Measurements from ENCODE around the gene WDCP. TPM values are rescaled to one million over a fixed set of nuclear protein-coding genes. Genes with fewer than 3 reads are reported as not detected.

Gene WDCP
- total and polyA plus RNA-seq, 10 of the 15 experiments (the other 5 are each of a cell fraction or from before 2014, with no cell fraction given): 5.5 to 21.3 (median 13.2) TPM

DNA sequence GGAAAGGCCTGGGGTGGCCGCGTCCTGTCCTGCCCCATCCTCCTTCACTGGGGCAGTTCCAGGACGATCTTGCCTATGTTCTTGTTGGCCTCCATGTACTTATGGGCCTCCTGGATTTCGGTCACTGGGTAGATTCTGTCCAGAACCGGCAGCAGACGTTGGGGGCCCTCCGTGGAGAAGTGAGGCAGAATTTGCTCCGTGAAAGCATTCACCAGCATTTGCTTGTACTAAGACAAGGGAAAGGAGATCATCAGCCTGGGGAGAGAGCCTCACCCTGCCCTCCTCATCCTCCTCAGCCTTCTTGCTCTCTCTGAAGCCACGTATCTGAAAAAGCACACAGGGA, 30.3 kb upstream of the WDCP start:
- in situ Hi-C loops (cut with MboI) (no loop called here), intact Hi-C loops (cut with micrococcal nuclease; ENCODE audit: unreplicated experiment) (loop anchor here (2.0 kb wide), 1 partner anchor 151 kb away; the partner anchor contains the start of gene ATAD2B)
- H3K36me3 ChIP-seq (ENCODE audit: control insufficient read depth in 2 of 2, insufficient read depth in 2 of 2, low read length in 1 of 2): no peaks in the 10 kb centered on the region; a peak in 1 of 4 replicates
- ChIA-PET POLR2A (interaction anchor here (1.6 to 2.0 kb wide), 2 partner anchors 30 to 151 kb away, joined by 12 to 16 read pairs; partner anchors contain the start of genes ATAD2B and WDCP), RAD21 (ENCODE audit: unreplicated experiment) (interaction anchor here (1.0 to 2.6 kb wide), 4 partner anchors 108 to 252 kb away, joined by 3 to 45 read pairs (median 10); partner anchors contain the start of gene ATAD2B), CTCF (interaction anchor here (2.0 to 3.8 kb wide), 2 partner anchors 151 to 253 kb away, joined by 13 to 34 read pairs; partner anchors contain the start of gene ATAD2B), SMC1A (ENCODE audit: uncharacterized antibody, unreplicated experiment) (interaction anchor here (0.8 to 4.0 kb wide), 3 partner anchors 149 to 254 kb away, joined by 3 to 24 read pairs (median 5); partner anchors contain the start of gene ATAD2B)
- no TSS peak for BruUV-seq (replicated peaks)
- H3K27ac ChIP-seq (ENCODE audit: control insufficient read depth, insufficient read depth): no peak overlapping the region
- peak overlapping the region; percentile 78 for H2AFZ ChIP-seq (ENCODE audit: control insufficient read depth, low read depth, low read length)
- FAIRE-seq (no peak), ATAC-seq (no peak), DNase-seq (ENCODE audit: low read depth, low spot score) (no peak)
- TF ChIP-seq LARP7 (IDR thresholded peaks at IDR 0.05) (no peak), SMAD1 (IDR thresholded peaks at IDR 0.05; ENCODE audit: low read depth, partially characterized antibody) (no peak), STAT1 (conservative IDR thresholded peaks at IDR 0.05) (no peak), SREBF2 (IDR thresholded peaks at IDR 0.05; ENCODE audit: low read length) (no peak), CEBPB (IDR thresholded peaks at IDR 0.05; ENCODE audit: borderline replicate concordance in 1 of 2, low read depth in 2 of 2, low read length in 2 of 2) (no peak), FOS (IDR thresholded peaks at IDR 0.05; ENCODE audit: borderline replicate concordance, extremely low read depth, insufficient read length) (no peak), CREM (IDR thresholded peaks at IDR 0.05; ENCODE audit: low read depth) (no peak), ZBED1 (IDR thresholded peaks at IDR 0.05; ENCODE audit: borderline replicate concordance) (no peak), TARDBP (IDR thresholded peaks at IDR 0.05; ENCODE audit: borderline replicate concordance) (no peak), SMARCA5 (IDR thresholded peaks at IDR 0.05) (no peak), ETV6 (conservative IDR thresholded peaks at IDR 0.05 in 1 of 2, IDR thresholded peaks at IDR 0.05 in 1 of 2; ENCODE audit: borderline replicate concordance in 1 of 2, low read depth in 1 of 2) (no peak), MTA3 (IDR thresholded peaks at IDR 0.05; ENCODE audit: borderline replicate concordance, low read length) (no peak), SUPT20H (IDR thresholded peaks at IDR 0.05; ENCODE audit: borderline replicate concordance, control insufficient read depth, low read depth, low read length) (no peak), TBL1XR1 (IDR thresholded peaks at IDR 0.05; ENCODE audit: low read depth, low read length) (no peak)
- TF ChIP-seq, protein P1, sequence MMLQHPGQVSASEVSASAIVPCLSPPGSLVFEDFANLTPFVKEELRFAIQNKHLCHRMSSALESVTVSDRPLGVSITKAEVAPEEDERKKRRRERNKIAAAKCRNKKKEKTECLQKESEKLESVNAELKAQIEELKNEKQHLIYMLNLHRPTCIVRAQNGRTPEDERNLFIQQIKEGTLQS (IDR thresholded peaks at IDR 0.05; ENCODE audit: borderline replicate concordance, extremely low read depth, low read depth, low read length): no peak
- TF ChIP-seq, protein P2, sequence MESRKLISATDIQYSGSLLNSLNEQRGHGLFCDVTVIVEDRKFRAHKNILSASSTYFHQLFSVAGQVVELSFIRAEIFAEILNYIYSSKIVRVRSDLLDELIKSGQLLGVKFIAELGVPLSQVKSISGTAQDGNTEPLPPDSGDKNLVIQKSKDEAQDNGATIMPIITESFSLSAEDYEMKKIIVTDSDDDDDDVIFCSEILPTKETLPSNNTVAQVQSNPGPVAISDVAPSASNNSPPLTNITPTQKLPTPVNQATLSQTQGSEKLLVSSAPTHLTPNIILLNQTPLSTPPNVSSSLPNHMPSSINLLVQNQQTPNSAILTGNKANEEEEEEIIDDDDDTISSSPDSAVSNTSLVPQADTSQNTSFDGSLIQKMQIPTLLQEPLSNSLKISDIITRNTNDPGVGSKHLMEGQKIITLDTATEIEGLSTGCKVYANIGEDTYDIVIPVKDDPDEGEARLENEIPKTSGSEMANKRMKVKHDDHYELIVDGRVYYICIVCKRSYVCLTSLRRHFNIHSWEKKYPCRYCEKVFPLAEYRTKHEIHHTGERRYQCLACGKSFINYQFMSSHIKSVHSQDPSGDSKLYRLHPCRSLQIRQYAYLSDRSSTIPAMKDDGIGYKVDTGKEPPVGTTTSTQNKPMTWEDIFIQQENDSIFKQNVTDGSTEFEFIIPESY (IDR thresholded peaks at IDR 0.05): no peak
- peak overlapping the region; percentile 79 for H3K9ac ChIP-seq (ENCODE audit: control insufficient read depth, insufficient read depth, low read length)
- 33% methylated on average over 9 of the region's 9 CpGs for WGBS (ENCODE audit: insufficient coverage, insufficient replicate concordance, low lambda C conversion rate, missing lambda C conversion rate)
- H3K79me2 ChIP-seq (ENCODE audit: control insufficient read depth, insufficient read depth, low read length): peaks cover 25% of the 10 kb centered on the region
- H3K27me3 ChIP-seq (replicated peaks in 1 of 2; ENCODE audit: control insufficient read depth in 2 of 2, insufficient read depth in 2 of 2, low read length in 1 of 2): no peaks in the 10 kb centered on the region
- H3K4me2 ChIP-seq (ENCODE audit: control insufficient read depth, insufficient read depth): peak overlapping the region; percentile 87
- no peaks in the 10 kb centered on the region; the same call in 2 of the 3 replicates for H3K9me3 ChIP-seq (replicated peaks; ENCODE audit: control insufficient read depth, insufficient read depth, low read length)
- peak overlapping the region; percentile 89 for H3K4me3 ChIP-seq
- no peaks in the 10 kb centered on the region for H4K20me1 ChIP-seq (ENCODE audit: control insufficient read depth, insufficient read depth)
- H3K4me1 ChIP-seq (ENCODE audit: control insufficient read depth, insufficient read depth, low read length): peaks cover 9% of the 10 kb centered on the region

All from GM12878 (cell line).